Measurements from ENCODE around the gene SLC1A5.
"Not testable (repeated sequence)": the region's sequence is repeated elsewhere in the genome, so short reads cannot be mapped to it uniquely, and the experiment has no call there.

SLC1A5 gene

GRCh38 chr19:46818812-46819211 lies 30.4 kb upstream of the SLC1A5 start:
- no peaks in the 10 kb centered on the region for H3K27me3 ChIP-seq (replicated peaks; ENCODE audit: control insufficient read depth, insufficient read depth, low read length)
- H3K4me1 ChIP-seq (ENCODE audit: control insufficient read depth, insufficient read depth, low read length): peaks cover 3% of the 10 kb centered on the region
- peak; percentile 24 for DNase-seq (ENCODE audit: low read depth)
- no peak overlapping the region for H3K4me3 ChIP-seq (ENCODE audit: low read length)
- no peaks in the 10 kb centered on the region for H3K36me3 ChIP-seq (ENCODE audit: control insufficient read depth, insufficient read depth, low read length, severe bottlenecking)
- no peak overlapping the region for H3K9ac ChIP-seq (ENCODE audit: low read length)
- H3K9me3 ChIP-seq (ENCODE audit: control insufficient read depth, low read length): no peaks in the 10 kb centered on the region

GRCh38 chr19:46815833-46816627 lies 27.6 kb upstream of the SLC1A5 start:
- no peaks in the 10 kb centered on the region for H3K36me3 ChIP-seq (ENCODE audit: control insufficient read depth, insufficient read depth, low read length, severe bottlenecking)
- DNase-seq (ENCODE audit: low read depth): no peak
- H3K4me1 ChIP-seq (ENCODE audit: control insufficient read depth, insufficient read depth, low read length): peaks cover 5% of the 10 kb centered on the region
- H3K4me3 ChIP-seq (ENCODE audit: low read length): no peak overlapping the region
- no peaks in the 10 kb centered on the region for H3K27me3 ChIP-seq (replicated peaks; ENCODE audit: control insufficient read depth, insufficient read depth, low read length)
- H3K9ac ChIP-seq (ENCODE audit: low read length): no peak overlapping the region
- no peaks in the 10 kb centered on the region for H3K9me3 ChIP-seq (ENCODE audit: control insufficient read depth, low read length)

GRCh38 chr19:46813839-46814358 lies 25.5 kb upstream of the SLC1A5 start:
- H3K4me1 ChIP-seq (ENCODE audit: control insufficient read depth, insufficient read depth, low read length): peaks cover 5% of the 10 kb centered on the region
- DNase-seq (ENCODE audit: low read depth): peak; percentile 58
- H3K36me3 ChIP-seq (ENCODE audit: control insufficient read depth, insufficient read depth, low read length, severe bottlenecking): no peaks in the 10 kb centered on the region
- H3K9me3 ChIP-seq (ENCODE audit: control insufficient read depth, low read length): no peaks in the 10 kb centered on the region
- no peaks in the 10 kb centered on the region for H3K27me3 ChIP-seq (replicated peaks; ENCODE audit: control insufficient read depth, insufficient read depth, low read length)
- H3K9ac ChIP-seq (ENCODE audit: low read length): no peak overlapping the region
- no peak overlapping the region for H3K4me3 ChIP-seq (ENCODE audit: low read length)

GRCh38 chr19:46812977-46813838 lies 24.8 kb upstream of the SLC1A5 start:
- H3K9ac ChIP-seq (ENCODE audit: low read length): no peak overlapping the region
- DNase-seq (ENCODE audit: low read depth): no peak
- no peaks in the 10 kb centered on the region for H3K36me3 ChIP-seq (ENCODE audit: control insufficient read depth, insufficient read depth, low read length, severe bottlenecking)
- H3K4me1 ChIP-seq (ENCODE audit: control insufficient read depth, insufficient read depth, low read length): peaks cover 5% of the 10 kb centered on the region
- no peaks in the 10 kb centered on the region for H3K27me3 ChIP-seq (replicated peaks; ENCODE audit: control insufficient read depth, insufficient read depth, low read length)
- no peaks in the 10 kb centered on the region for H3K9me3 ChIP-seq (ENCODE audit: control insufficient read depth, low read length)
- H3K4me3 ChIP-seq (ENCODE audit: low read length): no peak overlapping the region

GRCh38 chr19:46809534-46810272 lies 21.3 kb upstream of the SLC1A5 start:
- Histone ChIP-seq H3K36me3 (ENCODE audit: control insufficient read depth, insufficient read depth, low read length, severe bottlenecking) (no peaks in the 10 kb centered on the region), H3K9me3 (ENCODE audit: control insufficient read depth, low read length) (no peaks in the 10 kb centered on the region), H3K4me3 (ENCODE audit: low read length) (no peak overlapping the region), H3K27me3 (replicated peaks; ENCODE audit: control insufficient read depth, insufficient read depth, low read length) (no peaks in the 10 kb centered on the region), H3K9ac (ENCODE audit: low read length) (no peak overlapping the region), H3K4me1 (ENCODE audit: control insufficient read depth, insufficient read depth, low read length) (peaks cover 19% of the 10 kb centered on the region)
- no peak for DNase-seq (ENCODE audit: low read depth)

GRCh38 chr19:46806656-46807055 lies 18.3 kb upstream of the SLC1A5 start:
- H3K4me3 ChIP-seq (ENCODE audit: low read length): no peak overlapping the region
- no peaks in the 10 kb centered on the region for H3K36me3 ChIP-seq (ENCODE audit: control insufficient read depth, insufficient read depth, low read length, severe bottlenecking)
- H3K4me1 ChIP-seq (ENCODE audit: control insufficient read depth, insufficient read depth, low read length): peaks cover 15% of the 10 kb centered on the region
- H3K27me3 ChIP-seq (replicated peaks; ENCODE audit: control insufficient read depth, insufficient read depth, low read length): no peaks in the 10 kb centered on the region
- H3K9ac ChIP-seq (ENCODE audit: low read length): peak overlapping the region; percentile 82
- no peaks in the 10 kb centered on the region for H3K9me3 ChIP-seq (ENCODE audit: control insufficient read depth, low read length)
- no peak for DNase-seq (ENCODE audit: low read depth)

GRCh38 chr19:46804432-46804831 lies 16.0 kb upstream of the SLC1A5 start:
- H3K27me3 ChIP-seq (replicated peaks; ENCODE audit: control insufficient read depth, insufficient read depth, low read length); DNase-seq (ENCODE audit: low read depth); H3K36me3 ChIP-seq (ENCODE audit: control insufficient read depth, insufficient read depth, low read length, severe bottlenecking); H3K9me3 ChIP-seq (ENCODE audit: control insufficient read depth, low read length); H3K4me3 ChIP-seq (ENCODE audit: low read length); H3K9ac ChIP-seq (ENCODE audit: low read length): not testable (repeated sequence)
- H3K4me1 ChIP-seq (ENCODE audit: control insufficient read depth, insufficient read depth, low read length): peaks cover 15% of the 10 kb centered on the region

- H3K9me3 ChIP-seq (ENCODE audit: control insufficient read depth, low read length): no peaks in the 10 kb centered on the region
- no peaks in the 10 kb centered on the region for H3K27me3 ChIP-seq (replicated peaks; ENCODE audit: control insufficient read depth, insufficient read depth, low read length)
- DNase-seq (ENCODE audit: low read depth): no peak
- H3K4me3 ChIP-seq (ENCODE audit: low read length): no peak overlapping the region
- peaks cover 15% of the 10 kb centered on the region for H3K4me1 ChIP-seq (ENCODE audit: control insufficient read depth, insufficient read depth, low read length)
- no peaks in the 10 kb centered on the region for H3K36me3 ChIP-seq (ENCODE audit: control insufficient read depth, insufficient read depth, low read length, severe bottlenecking)
- H3K9ac ChIP-seq (ENCODE audit: low read length): no peak overlapping the region
Observed at GRCh38 chr19:46803555-46803954, 15.2 kb upstream of the SLC1A5 start.

GRCh38 chr19:46802152-46802551 lies 13.8 kb upstream of the SLC1A5 start:
- Histone ChIP-seq H3K9ac (ENCODE audit: low read length) (no peak overlapping the region), H3K4me3 (ENCODE audit: low read length) (no peak overlapping the region), H3K9me3 (ENCODE audit: control insufficient read depth, low read length) (no peaks in the 10 kb centered on the region), H3K27me3 (replicated peaks; ENCODE audit: control insufficient read depth, insufficient read depth, low read length) (no peaks in the 10 kb centered on the region), H3K36me3 (ENCODE audit: control insufficient read depth, insufficient read depth, low read length, severe bottlenecking) (no peaks in the 10 kb centered on the region), H3K4me1 (ENCODE audit: control insufficient read depth, insufficient read depth, low read length) (peaks cover 13% of the 10 kb centered on the region)
- DNase-seq (ENCODE audit: low read depth): no peak

- Histone ChIP-seq H3K9ac (ENCODE audit: low read length) (no peak overlapping the region), H3K4me1 (ENCODE audit: control insufficient read depth, insufficient read depth, low read length) (peaks cover 20% of the 10 kb centered on the region), H3K4me3 (ENCODE audit: low read length) (no peak overlapping the region), H3K36me3 (ENCODE audit: control insufficient read depth, insufficient read depth, low read length, severe bottlenecking) (no peaks in the 10 kb centered on the region), H3K27me3 (replicated peaks; ENCODE audit: control insufficient read depth, insufficient read depth, low read length) (no peaks in the 10 kb centered on the region), H3K9me3 (ENCODE audit: control insufficient read depth, low read length) (no peaks in the 10 kb centered on the region)
- no peak for DNase-seq (ENCODE audit: low read depth)
Observed at GRCh38 chr19:46798713-46799112, 10.3 kb upstream of the SLC1A5 start.

GRCh38 chr19:46797881-46798280 lies 9.5 kb upstream of the SLC1A5 start:
- DNase-seq (ENCODE audit: low read depth): no peak
- no peak overlapping the region for H3K4me3 ChIP-seq (ENCODE audit: low read length)
- no peaks in the 10 kb centered on the region for H3K9me3 ChIP-seq (ENCODE audit: control insufficient read depth, low read length)
- no peaks in the 10 kb centered on the region for H3K27me3 ChIP-seq (replicated peaks; ENCODE audit: control insufficient read depth, insufficient read depth, low read length)
- peaks cover 28% of the 10 kb centered on the region for H3K4me1 ChIP-seq (ENCODE audit: control insufficient read depth, insufficient read depth, low read length)
- H3K36me3 ChIP-seq (ENCODE audit: control insufficient read depth, insufficient read depth, low read length, severe bottlenecking): no peaks in the 10 kb centered on the region
- H3K9ac ChIP-seq (ENCODE audit: low read length): peak overlapping the region; percentile 8

All from adipocyte (in vitro differentiated cells).